OCI-LY7 (cell line): ENCODE measurements around the gene KNG1. TPM values are rescaled to one million over a fixed set of nuclear protein-coding genes. Genes with fewer than 3 reads are reported as not detected.

Experiments
- BruUV-seq: library from RNA; stranded (reverse); fragments of 400-500 nt; replicated peaks from 2 replicates; lab custom pipeline; 2021; lab: Mats Ljungman, UMichigan
- CTCF ChIA-PET: fragments of 300-600 bp; sonication (Branson Sonifier 250); formaldehyde crosslinking; loops from one replicate; lab custom pipeline; 2022; ENCODE audit warnings: antibody characterized with exemption; ENCODE audit not compliant: unreplicated experiment; lab: Charles Lee
- POLR2A ChIA-PET: fragments of 300-600 bp; sonication (Branson Sonifier 250); formaldehyde crosslinking; loops from one replicate; lab custom pipeline; 2022; ENCODE audit warnings: antibody characterized with exemption; lab: Charles Lee
- DNase-seq: peaks from one replicate; pipeline ENCODE4 v3.0.0-alpha.2; 2015; ENCODE audit warnings: low spot score
- H2AFZ ChIP-seq: fragments of 200-600 bp; sonication (generic), shearing (Covaris generic); 2 replicates; pipeline ENCODE4 v1.6.1; 2014; ENCODE audit warnings: mild to moderate bottlenecking, antibody characterized with exemption, low read length, moderate library complexity
- H3K27ac ChIP-seq: fragments of 200-600 bp; sonication (generic); 2 replicates; pipeline ENCODE4 v1.5.1; 2014; ENCODE audit warnings: mixed run types, low read depth, mild to moderate bottlenecking, moderate library complexity, low read length, inconsistent platforms; ENCODE audit not compliant: poor library complexity, severe bottlenecking
- H3K36me3 ChIP-seq: fragments of 200-600 bp; sonication (generic); 2 replicates; pipeline ENCODE4 v1.6.1; 2014; ENCODE audit warnings: mild to moderate bottlenecking, antibody characterized with exemption, low read length, moderate library complexity, mixed read lengths; ENCODE audit not compliant: insufficient read depth
- H3K4me1 ChIP-seq: fragments of 200-600 bp; sonication (generic); 2 replicates; pipeline ENCODE4 v1.5.1; 2014; ENCODE audit warnings: mild to moderate bottlenecking, low read length; ENCODE audit not compliant: insufficient read depth, poor library complexity, severe bottlenecking
- H3K4me2 ChIP-seq: fragments of 200-600 bp; sonication (generic); 2 replicates; pipeline ENCODE4 v1.6.1; 2014; ENCODE audit warnings: mild to moderate bottlenecking, low read length
- H3K4me3 ChIP-seq: fragments of 200-600 bp; sonication (generic); 2 replicates; pipeline ENCODE4 v1.5.1; 2014; ENCODE audit warnings: mild to moderate bottlenecking, low read depth, low read length; ENCODE audit not compliant: poor library complexity, severe bottlenecking
- H3K79me2 ChIP-seq: fragments of 200-600 bp; sonication (generic); 2 replicates; pipeline ENCODE4 v1.6.1; 2016; ENCODE audit warnings: low read depth, mild to moderate bottlenecking, low read length, moderate library complexity, mixed read lengths; ENCODE audit not compliant: insufficient read depth
- H3K9me2 ChIP-seq: fragments of 200-600 bp; sonication (generic); 2 replicates; pipeline ENCODE4 v1.6.1; 2016; ENCODE audit warnings: mild to moderate bottlenecking, low read length, mixed read lengths; ENCODE audit not compliant: insufficient read depth
- H3K9me3 ChIP-seq: fragments of 200-600 bp; sonication (generic); 2 replicates; pipeline ENCODE4 v1.6.1; 2014; ENCODE audit warnings: mild to moderate bottlenecking, mixed run types, low read length, mixed read lengths
- H4K20me1 ChIP-seq: fragments of 200-600 bp; sonication (generic); 2 replicates; pipeline ENCODE4 v1.6.1; 2014; ENCODE audit warnings: mild to moderate bottlenecking, antibody characterized with exemption, low read length, moderate library complexity, mixed read lengths; ENCODE audit not compliant: insufficient read depth
- EZH2phosphoT487 ChIP-seq: fragments of 200-600 bp; sonication (generic); IDR thresholded peaks from 2 replicates; pipeline ENCODE4 v1.6.1; 2018; ENCODE audit warnings: low read depth, borderline replicate concordance, mild to moderate bottlenecking, mixed run types, antibody characterized with exemption, low read length, moderate library complexity, mixed read lengths
- intact Hi-C: fragments of 100-400 bp; cut with micrococcal nuclease; formaldehyde crosslinking; loops from one replicate; pipeline ENCODE4 v1.10.0; 2022; ENCODE audit not compliant: unreplicated experiment
- total RNA-seq, 2 experiments: library from RNA; depleted of rRNA in 1 of 2; stranded (reverse); fragments of >200 nt in 1 of 2; shearing (Covaris generic) in 1 of 2; gene quantifications; 2 replicates each; pipeline ENCODE4 v1.2.3, GENCODE V29; 2014 to 2022
- TF ChIP-seq, protein P1 (sequence below): fragments of 200-600 bp; sonication (generic); conservative IDR thresholded peaks from 2 replicates; pipeline ENCODE4 v1.5.1; 2014; ENCODE audit warnings: mild to moderate bottlenecking, antibody characterized with exemption, low read length, moderate library complexity, mixed read lengths

Gene KNG1
- total RNA-seq, 2 experiments from 2014 or later, result not detected

DNA sequence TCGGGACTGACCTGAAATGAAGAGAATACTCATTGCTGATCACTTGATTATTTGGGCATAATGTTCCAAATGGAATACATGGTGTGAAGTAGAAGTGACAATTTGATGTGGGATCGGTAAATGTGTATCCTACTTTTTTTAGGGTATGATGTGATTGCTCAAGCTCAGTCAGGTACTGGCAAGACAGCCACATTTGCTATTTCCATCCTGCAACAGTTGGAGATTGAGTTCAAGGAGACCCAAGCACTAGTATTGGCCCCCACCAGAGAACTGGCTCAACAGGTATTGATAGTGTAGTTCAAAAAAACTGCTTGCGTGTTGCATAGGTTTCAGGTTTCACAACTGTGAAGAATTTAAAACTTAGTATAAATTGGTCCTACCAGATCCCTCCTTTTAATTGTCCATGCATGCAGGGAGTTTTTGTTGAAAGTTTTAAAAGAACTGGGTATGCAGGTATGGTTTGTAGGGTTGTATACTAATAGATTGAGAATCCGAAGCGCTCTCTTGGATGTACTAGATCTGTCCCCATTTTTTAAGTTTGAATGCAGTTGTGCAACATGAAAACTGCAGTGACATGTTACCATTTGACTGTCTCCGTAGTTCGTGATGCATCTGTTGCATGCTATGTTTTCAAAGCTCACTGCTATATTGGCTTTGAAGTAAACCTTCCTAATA is 67.8 kb downstream of the KNG1 start:
- H2AFZ ChIP-seq, result no peak overlapping the region
- BruUV-seq, result no TSS peak
- CTCF ChIA-PET, result interaction anchor here (0.7 kb wide), 1 partner anchor 13 kb away, joined by 4 read pairs; no protein-coding TSS in a partner anchor
- TF ChIP-seq, protein P1, sequence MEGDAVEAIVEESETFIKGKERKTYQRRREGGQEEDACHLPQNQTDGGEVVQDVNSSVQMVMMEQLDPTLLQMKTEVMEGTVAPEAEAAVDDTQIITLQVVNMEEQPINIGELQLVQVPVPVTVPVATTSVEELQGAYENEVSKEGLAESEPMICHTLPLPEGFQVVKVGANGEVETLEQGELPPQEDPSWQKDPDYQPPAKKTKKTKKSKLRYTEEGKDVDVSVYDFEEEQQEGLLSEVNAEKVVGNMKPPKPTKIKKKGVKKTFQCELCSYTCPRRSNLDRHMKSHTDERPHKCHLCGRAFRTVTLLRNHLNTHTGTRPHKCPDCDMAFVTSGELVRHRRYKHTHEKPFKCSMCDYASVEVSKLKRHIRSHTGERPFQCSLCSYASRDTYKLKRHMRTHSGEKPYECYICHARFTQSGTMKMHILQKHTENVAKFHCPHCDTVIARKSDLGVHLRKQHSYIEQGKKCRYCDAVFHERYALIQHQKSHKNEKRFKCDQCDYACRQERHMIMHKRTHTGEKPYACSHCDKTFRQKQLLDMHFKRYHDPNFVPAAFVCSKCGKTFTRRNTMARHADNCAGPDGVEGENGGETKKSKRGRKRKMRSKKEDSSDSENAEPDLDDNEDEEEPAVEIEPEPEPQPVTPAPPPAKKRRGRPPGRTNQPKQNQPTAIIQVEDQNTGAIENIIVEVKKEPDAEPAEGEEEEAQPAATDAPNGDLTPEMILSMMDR, result no peak
- no peak for TF ChIP-seq EZH2phosphoT487
- peak overlapping the region; percentile 98 for H3K4me2 ChIP-seq
- DNase-seq, result no peak
- H3K9me2 ChIP-seq, result no peaks in the 10 kb centered on the region
- H3K79me2 ChIP-seq, result peaks cover 70% of the 10 kb centered on the region
- POLR2A ChIA-PET, result interaction anchor here (0.7 to 5.3 kb wide), 11 partner anchors 7 to 847 kb away, joined by 3 to 47 read pairs (median 8); partner anchors contain the start of genes DNAJB11, RFC4 and TRA2B
- H3K27ac ChIP-seq, result peak overlapping the region; percentile 99
- peaks cover 66% of the 10 kb centered on the region for H3K36me3 ChIP-seq
- no peaks in the 10 kb centered on the region for H3K9me3 ChIP-seq
- H4K20me1 ChIP-seq, result peaks cover 45% of the 10 kb centered on the region
- peak overlapping the region; percentile 98 for H3K4me3 ChIP-seq
- intact Hi-C loops, result loop anchor here (2.0 to 5.0 kb wide), 2 partner anchors 22 to 147 kb away; partner anchors contain the start of genes RFC4 and ST6GAL1
- peaks cover 53% of the 10 kb centered on the region for H3K4me1 ChIP-seq

DNA sequence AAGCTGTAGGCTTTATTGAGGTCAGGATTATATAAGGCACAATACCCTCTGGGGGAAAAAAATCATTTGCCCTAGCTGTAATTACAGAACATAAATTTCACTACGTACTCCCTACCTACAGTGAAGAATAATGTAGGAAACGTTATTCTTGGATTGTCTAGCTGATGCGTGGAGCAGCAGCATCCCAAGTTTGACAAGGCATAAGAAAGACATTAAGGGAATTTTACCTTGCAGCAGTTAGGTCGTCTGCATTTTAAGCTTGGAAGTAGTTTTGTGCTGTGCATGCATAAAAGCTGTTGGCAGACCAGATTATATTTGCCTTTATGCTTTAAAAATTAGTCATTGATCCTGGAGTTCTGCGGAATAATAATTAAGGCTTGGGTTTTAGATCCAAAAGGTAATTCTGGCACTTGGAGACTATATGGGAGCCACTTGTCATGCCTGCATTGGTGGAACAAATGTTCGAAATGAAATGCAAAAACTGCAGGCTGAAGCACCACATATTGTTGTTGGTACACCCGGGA is 68.4 kb downstream of the KNG1 start:
- ChIA-PET POLR2A (interaction anchor here (0.6 to 5.3 kb wide), 7 partner anchors 13 to 215 kb away, joined by 3 to 47 read pairs (median 4); partner anchors contain the start of genes DNAJB11 and RFC4), CTCF (interaction anchor here (0.7 kb wide), 1 partner anchor 13 kb away, joined by 4 read pairs; no protein-coding TSS in a partner anchor)
- Histone ChIP-seq H3K9me3 (no peaks in the 10 kb centered on the region), H3K79me2 (peaks cover 70% of the 10 kb centered on the region), H2AFZ (no peak overlapping the region), H3K27ac (peak overlapping the region; percentile 99), H3K4me3 (peak overlapping the region; percentile 98), H3K36me3 (peaks cover 72% of the 10 kb centered on the region), H3K4me1 (peaks cover 53% of the 10 kb centered on the region), H3K9me2 (no peaks in the 10 kb centered on the region), H4K20me1 (peaks cover 45% of the 10 kb centered on the region), H3K4me2 (peak overlapping the region; percentile 98)
- no peak for DNase-seq
- intact Hi-C loops, result loop anchor here (2.0 to 5.0 kb wide), 2 partner anchors 21 to 147 kb away; partner anchors contain the start of genes RFC4 and ST6GAL1
- TF ChIP-seq, protein P1, result no peak
- no peak for TF ChIP-seq EZH2phosphoT487
- BruUV-seq, result no TSS peak
